HEK293 (cell line): ENCODE measurements around the gene SLC27A2.

ENCODE experiments used
- CTCF ChIP-seq: fragments of 450-650 bp; formaldehyde crosslinking; IDR thresholded peaks from 2 replicates; pipeline ENCODE4 v1.5.1; 2016; ENCODE audit warnings: missing biosample characterization, missing genetic modification characterization
- ZBTB17 ChIP-seq: fragments of 450-650 bp; formaldehyde crosslinking; IDR thresholded peaks from 2 replicates; pipeline ENCODE4 v1.5.1; 2016; ENCODE audit warnings: missing biosample characterization, missing genetic modification characterization
- ZFP41 ChIP-seq: fragments of 450-650 bp; formaldehyde crosslinking; IDR thresholded peaks from 2 replicates; pipeline ENCODE4 v1.5.1; 2016; ENCODE audit warnings: missing biosample characterization, missing genetic modification characterization, borderline replicate concordance
- ZNF302 ChIP-seq: fragments of 450-650 bp; formaldehyde crosslinking; IDR thresholded peaks from 2 replicates; pipeline ENCODE4 v1.5.1; 2016; ENCODE audit warnings: missing biosample characterization, missing genetic modification characterization, low read depth
- ZNF416 ChIP-seq: fragments of 450-650 bp; formaldehyde crosslinking; IDR thresholded peaks from 2 replicates; pipeline ENCODE4 v1.5.1; 2016; ENCODE audit warnings: missing biosample characterization, missing genetic modification characterization
- ZNF433 ChIP-seq: fragments of 450-650 bp; formaldehyde crosslinking; IDR thresholded peaks from 2 replicates; pipeline ENCODE4 v1.5.1; 2016; ENCODE audit warnings: missing biosample characterization, missing genetic modification characterization, low read depth

DNA sequence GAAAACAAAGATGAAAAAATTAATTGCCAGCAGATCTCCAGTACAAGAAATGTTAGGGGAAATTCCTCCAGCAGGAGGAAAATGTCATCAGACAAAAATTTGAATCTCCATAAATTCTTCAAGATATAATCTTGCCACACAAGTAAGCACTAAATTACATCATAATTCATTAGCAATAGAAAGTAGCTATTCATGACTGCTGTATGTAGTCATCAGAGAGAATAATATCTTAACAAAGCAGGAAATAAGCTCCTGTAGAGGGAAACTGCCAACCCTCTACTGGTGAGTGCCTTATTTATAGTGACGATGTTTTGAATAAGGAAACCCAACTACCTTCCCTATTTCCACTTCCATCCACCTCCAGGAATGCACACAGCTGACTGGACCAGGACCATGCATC lies 15.8 kb upstream of the SLC27A2 start:
- no peak for TF ChIP-seq ZBTB17
- TF ChIP-seq ZNF416 (tag by site-specific recombination): no peak
- TF ChIP-seq CTCF: no peak
- TF ChIP-seq ZNF302 (tag by site-specific recombination): no peak
- TF ChIP-seq ZNF433 (tag by site-specific recombination): no peak
- no peak for TF ChIP-seq ZFP41
